A549 (cell line): Measurements from ENCODE around the gene SMU1. TPM values are rescaled to one million over a fixed set of nuclear protein-coding genes. Genes with fewer than 3 reads are reported as not detected.

Source experiments
- ATAC-seq, 2 experiments: fragments of 200-7000 bp in 1 of 2; fragments of >200 bp in 1 of 2; cut with Nextera tagmentation in 1 of 2; cut with Tn5 transposase in 1 of 2; 3 replicates each; pipeline versions ENCODE4 v1.8.0 to v1.9.1; 2018 to 2020; ENCODE audit warnings: mild to moderate bottlenecking in 1 of 2, moderate library complexity in 1 of 2
- CTCF ChIA-PET: fragments of 300-600 bp; sonication (Branson Sonifier 250); formaldehyde crosslinking; extraction: SDS; loops from one replicate; lab custom pipeline; 2021; ENCODE audit warnings: antibody characterized with exemption, inconsistent platforms; lab: Yijun Ruan, JAX
- POLR2A ChIA-PET: fragments of 350-600 bp; formaldehyde crosslinking; extraction: SDS; loops from one replicate; lab custom pipeline; 2021; ENCODE audit warnings: antibody characterized with exemption, inconsistent platforms; lab: Yijun Ruan, JAX
- DNase-seq, 2 experiments: peaks; one replicate each; pipeline versions ENCODE4 v3.0.0 to v3.0.0-alpha.2; 2011 to 2016; ENCODE audit warnings: low read depth in 1 of 2, low spot score in 1 of 2
- FAIRE-seq: peaks from 2 replicates; lab custom pipeline; 2011; peaks lifted over from hg19 to GRCh38; lab: Jason Lieb, UNC
- H3K27ac ChIP-seq, 2 experiments: fragments of >200 bp; sonication (Bioruptor Twin); formaldehyde crosslinking; 3 replicates each; pipeline ENCODE4 v1.5.1; 2016 to 2017
- H3K4me1 ChIP-seq: fragments of >200 bp; sonication (Bioruptor Twin); formaldehyde crosslinking; 3 replicates; pipeline ENCODE4 v1.6.1; 2016
- H3K4me2 ChIP-seq: fragments of >200 bp; sonication (Bioruptor Twin); formaldehyde crosslinking; 3 replicates; pipeline ENCODE4 v1.6.1; 2016
- H3K4me3 ChIP-seq: fragments of >200 bp; sonication (Bioruptor Twin); formaldehyde crosslinking; 3 replicates; pipeline ENCODE4 v1.5.1; 2016
- H3K9me3 ChIP-seq: fragments of >200 bp; sonication (Bioruptor Twin); formaldehyde crosslinking; 3 replicates; pipeline ENCODE4 v1.6.1; 2016
- BHLHE40 ChIP-seq: IDR thresholded peaks from 2 replicates; pipeline ENCODE4 v1.6.1; 2012; ENCODE audit warnings: low read depth, low read length, inconsistent platforms
- CEBPB ChIP-seq, 2 experiments: fragments of >200 bp in 1 of 2; sonication (Bioruptor Twin) in 1 of 2; formaldehyde crosslinking in 1 of 2; IDR thresholded peaks; 2 replicates each; pipeline ENCODE4 v1.6.1; 2012 to 2016
- CHD4 ChIP-seq: fragments of 200-600 bp; sonication (generic); IDR thresholded peaks from 2 replicates; pipeline ENCODE4 v1.6.1; 2016; ENCODE audit warnings: antibody characterized with exemption, mild to moderate bottlenecking, borderline replicate concordance
- EP300 ChIP-seq, 2 experiments: fragments of >200 bp; sonication (Bioruptor Twin); formaldehyde crosslinking; IDR thresholded peaks; 2 replicates in 1 of 2; 3 replicates in 1 of 2; pipeline ENCODE4 v1.6.1; 2016 to 2017
- FOSB ChIP-seq: fragments of 250-450 bp; sonication (Bioruptor Pico); IDR thresholded peaks from 2 replicates; pipeline ENCODE4 v1.5.0; 2020; ENCODE audit warnings: mild to moderate bottlenecking, moderate library complexity
- FOXS1 ChIP-seq: fragments of 250-450 bp; sonication (Bioruptor Pico); IDR thresholded peaks from 2 replicates; pipeline ENCODE4 v1.5.0; 2020; ENCODE audit warnings: mild to moderate bottlenecking, moderate library complexity
- HOXB5 ChIP-seq: fragments of 250-450 bp; sonication (Bioruptor Pico); IDR thresholded peaks from 2 replicates; pipeline ENCODE4 v1.5.0; 2020; ENCODE audit warnings: mild to moderate bottlenecking, moderate library complexity
- KDM5A ChIP-seq: fragments of 200-600 bp; sonication (generic); IDR thresholded peaks from 2 replicates; pipeline ENCODE4 v1.6.1; 2016; ENCODE audit warnings: antibody characterized with exemption, mild to moderate bottlenecking
- POLR2AphosphoS2 ChIP-seq: conservative IDR thresholded peaks from 2 replicates; pipeline ENCODE4 v1.6.1; 2012; ENCODE audit warnings: low read length, improper control_type of control experiment, inconsistent platforms
- RAD21 ChIP-seq, 2 experiments: fragments of >200 bp in 1 of 2; sonication (Bioruptor Twin) in 1 of 2; formaldehyde crosslinking in 1 of 2; IDR thresholded peaks in 1 of 2; conservative IDR thresholded peaks in 1 of 2; 2 replicates in 1 of 2; 3 replicates in 1 of 2; pipeline ENCODE4 v1.6.1; 2012 to 2018; ENCODE audit warnings: inconsistent platforms in 1 of 2
- TFCP2L1 ChIP-seq: fragments of 250-450 bp; sonication (Bioruptor Pico); IDR thresholded peaks from 2 replicates; pipeline ENCODE4 v1.5.0; 2021; ENCODE audit warnings: mild to moderate bottlenecking
- WGBS: methylation state at CpG from one replicate; pipeline ENCODE4 v1.1.6; 2017; ENCODE audit errors: missing lambda C conversion rate; 5-methylcytosine and 5-hydroxymethylcytosine counted together
- polyA plus RNA-seq, 4 experiments: library from polyadenylated mRNA; depleted of rRNA in 3 of 4; stranded (reverse); fragments of >200 nt; fragmentation: RNase III in 1 of 4; extraction: RNeasy Plus Mini Kit Qiagen cat#74134 plus additional on column Dnase treatment in 1 of 4; gene quantifications; 2 replicates in 3 of 4; 3 replicates in 1 of 4; pipeline ENCODE4 v1.2.3, GENCODE V29; 2011 to 2017
- TF ChIP-seq, protein P1 (sequence below): fragments of 150-350 bp; IDR thresholded peaks from 2 replicates; pipeline ENCODE4 v1.6.1; 2014; ENCODE audit warnings: low read depth, mild to moderate bottlenecking, low read length
- TF ChIP-seq, protein P2 (sequence below): IDR thresholded peaks from 2 replicates; pipeline ENCODE4 v1.6.1; 2012; ENCODE audit warnings: low read depth, borderline replicate concordance
- TF ChIP-seq, protein P3 (sequence below): fragments of 450-650 bp; IDR thresholded peaks from 2 replicates; pipeline ENCODE4 v1.6.1; 2014; ENCODE audit warnings: antibody characterized with exemption

Gene SMU1
- polyA plus RNA-seq, 2 of the 4 experiments (the other 2 are of a cell fraction), result 25.0 to 26.0 TPM

DNA sequence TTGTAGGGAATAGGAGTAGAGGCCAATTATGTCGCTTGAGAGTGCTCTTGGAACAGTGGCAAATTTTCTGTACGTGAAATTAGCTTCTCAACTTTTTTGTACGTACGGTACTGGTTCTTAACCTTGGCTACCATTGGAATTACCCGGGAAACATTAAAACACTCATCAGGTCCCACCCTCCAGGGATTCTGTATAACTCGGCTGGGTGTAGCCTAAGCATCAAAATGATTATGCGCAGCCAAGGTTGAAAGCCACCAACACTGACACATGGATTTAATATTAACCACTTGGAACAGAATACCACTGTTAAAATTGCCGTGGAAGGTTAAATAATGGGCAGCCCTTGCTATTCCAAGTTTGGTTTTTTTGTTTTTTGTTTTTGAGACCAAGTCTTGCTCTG is 34.0 kb downstream of the SMU1 start:
- Histone ChIP-seq H3K4me3 (no peak overlapping the region), H3K27ac (peak overlapping the region in 1 of 2 experiments; percentile 86; a peak in 3 of 6 replicates), H3K9me3 (no peaks in the 10 kb centered on the region), H3K4me1 (peaks cover 31% of the 10 kb centered on the region)
- CTCF ChIA-PET, result interaction anchor here (3.5 to 9.0 kb wide), 2 partner anchors 15 to 18 kb away, joined by 22 to 59 read pairs; partner anchors contain the start of gene DNAJA1
- peak in 1 of 2 experiments; percentile 3; a peak in 2 of 6 replicates for ATAC-seq
- DNase-seq, result no peak
- no peak for FAIRE-seq
- 56% methylated on average over 8 of the region's 8 CpGs for WGBS
- TF ChIP-seq EP300 (IDR thresholded peaks at IDR 0.05), result no peak
- TF ChIP-seq, protein P1, sequence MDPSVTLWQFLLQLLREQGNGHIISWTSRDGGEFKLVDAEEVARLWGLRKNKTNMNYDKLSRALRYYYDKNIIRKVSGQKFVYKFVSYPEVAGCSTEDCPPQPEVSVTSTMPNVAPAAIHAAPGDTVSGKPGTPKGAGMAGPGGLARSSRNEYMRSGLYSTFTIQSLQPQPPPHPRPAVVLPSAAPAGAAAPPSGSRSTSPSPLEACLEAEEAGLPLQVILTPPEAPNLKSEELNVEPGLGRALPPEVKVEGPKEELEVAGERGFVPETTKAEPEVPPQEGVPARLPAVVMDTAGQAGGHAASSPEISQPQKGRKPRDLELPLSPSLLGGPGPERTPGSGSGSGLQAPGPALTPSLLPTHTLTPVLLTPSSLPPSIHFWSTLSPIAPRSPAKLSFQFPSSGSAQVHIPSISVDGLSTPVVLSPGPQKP, result no peak
- TF ChIP-seq POLR2AphosphoS2, result 0 out of 2 replicates have a peak, but pooled peaks have one; percentile 33
- TF ChIP-seq, all 56 proteins: peak for 1
- POLR2A ChIA-PET, result interaction anchor here (3.6 kb wide), 1 partner anchor 17 kb away, joined by 58 read pairs; the partner anchor contains the start of gene DNAJA1
- peak overlapping the region; percentile 85 for H3K4me2 ChIP-seq

DNA sequence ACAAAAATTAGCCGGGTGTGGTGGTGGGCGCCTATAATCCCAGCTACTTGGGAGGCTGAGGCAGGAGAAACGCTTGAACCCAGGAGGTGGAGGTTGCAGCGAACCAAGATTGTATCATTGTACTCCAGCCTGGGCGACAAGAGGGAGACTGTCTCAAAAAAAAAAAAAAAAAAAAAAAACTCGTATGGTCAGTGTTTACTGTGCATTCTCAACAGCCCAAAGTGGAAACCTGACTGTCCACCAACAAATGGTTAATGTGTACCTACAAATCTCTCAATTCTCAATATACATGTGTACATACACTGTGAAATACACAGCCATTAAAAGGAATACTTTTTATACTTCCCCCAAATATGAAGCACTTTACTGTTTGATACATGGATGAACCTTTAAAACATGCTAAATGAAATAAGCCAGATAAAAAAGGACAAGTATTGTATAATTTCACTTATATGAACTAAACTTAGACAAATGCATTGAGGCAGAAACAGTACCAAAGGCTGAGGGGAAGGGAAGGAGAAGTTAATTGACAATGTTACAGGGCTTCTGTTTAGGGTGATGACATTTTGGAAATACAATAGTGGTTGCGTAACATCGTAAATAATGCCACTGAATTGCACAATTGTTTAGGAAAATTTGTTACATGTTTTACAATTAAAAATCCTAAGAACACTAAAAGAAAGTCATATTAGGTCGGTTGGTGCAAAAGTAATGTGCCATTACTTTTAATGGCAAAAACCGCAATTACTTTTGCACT is 34.9 kb downstream of the SMU1 start:
- Histone ChIP-seq H3K9me3 (no peaks in the 10 kb centered on the region), H3K4me2 (peak overlapping the region; percentile 85), H3K27ac (no peak overlapping the region), H3K4me1 (peaks cover 31% of the 10 kb centered on the region)
- DNase-seq (no peak), ATAC-seq (no peak), FAIRE-seq (no peak)
- WGBS, result 68% methylated on average over 10 of the region's 10 CpGs
- CTCF ChIA-PET, result interaction anchor here (9.0 kb wide), 1 partner anchor 14 kb away, joined by 59 read pairs; the partner anchor contains the start of gene DNAJA1
- TF ChIP-seq KDM5A (no peak), FOSB (0 out of 2 replicates have a peak, but pooled peaks have one; percentile 36), CHD4 (no peak), CEBPB (IDR thresholded peaks at IDR 0.05) (peak; percentile 95 to 98)
- TF ChIP-seq, protein P2, sequence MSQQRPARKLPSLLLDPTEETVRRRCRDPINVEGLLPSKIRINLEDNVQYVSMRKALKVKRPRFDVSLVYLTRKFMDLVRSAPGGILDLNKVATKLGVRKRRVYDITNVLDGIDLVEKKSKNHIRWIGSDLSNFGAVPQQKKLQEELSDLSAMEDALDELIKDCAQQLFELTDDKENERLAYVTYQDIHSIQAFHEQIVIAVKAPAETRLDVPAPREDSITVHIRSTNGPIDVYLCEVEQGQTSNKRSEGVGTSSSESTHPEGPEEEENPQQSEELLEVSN, result no peak
- TF ChIP-seq, all 56 proteins: peak for 2
- no peak overlapping the region for H3K4me3 ChIP-seq
- POLR2A ChIA-PET, result interaction anchor here (1.0 to 3.8 kb wide), 3 partner anchors 15 to 17 kb away, joined by 3 to 58 read pairs (median 26); partner anchors contain the start of gene DNAJA1

DNA sequence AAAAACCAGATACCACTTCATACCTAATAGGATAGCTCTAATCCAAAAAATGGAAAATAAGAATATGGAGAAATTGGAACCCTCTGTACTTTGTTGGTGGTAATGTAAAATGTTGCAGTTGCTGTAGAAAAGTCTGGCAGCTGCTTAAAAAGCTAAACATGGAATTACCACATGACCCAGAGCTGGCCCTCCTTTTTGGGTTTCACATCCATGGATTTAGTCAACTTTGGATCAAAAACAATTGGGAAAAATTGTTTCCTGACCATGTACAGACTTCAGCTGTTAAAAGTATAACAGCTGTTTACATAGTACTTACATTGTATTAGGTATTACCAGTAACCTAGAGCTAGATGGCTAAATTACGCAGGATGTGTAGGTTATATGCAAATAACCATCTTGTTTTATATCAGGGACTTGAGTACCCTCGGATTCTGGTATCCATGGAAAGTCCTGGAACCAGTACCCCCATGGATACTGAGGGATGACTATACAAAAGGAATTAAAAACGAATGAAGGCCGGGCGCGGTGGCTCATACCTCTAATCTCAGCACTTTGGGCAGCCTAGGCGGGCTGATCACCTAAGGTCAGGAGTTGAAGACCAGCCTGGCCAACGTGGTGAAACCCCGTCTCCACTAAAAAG is 35.6 kb downstream of the SMU1 start:
- FAIRE-seq (no peak), DNase-seq (no peak), ATAC-seq (no peak)
- peaks cover 31% of the 10 kb centered on the region for H3K4me1 ChIP-seq
- no peaks in the 10 kb centered on the region for H3K9me3 ChIP-seq
- no peak overlapping the region for H3K4me3 ChIP-seq
- 0 out of 2 replicates have a peak, but pooled peaks have one; percentile 48 for TF ChIP-seq FOSB
- no peak for TF ChIP-seq BHLHE40
- no peak for TF ChIP-seq POLR2AphosphoS2
- no peak for TF ChIP-seq KDM5A
- TF ChIP-seq, protein P3, sequence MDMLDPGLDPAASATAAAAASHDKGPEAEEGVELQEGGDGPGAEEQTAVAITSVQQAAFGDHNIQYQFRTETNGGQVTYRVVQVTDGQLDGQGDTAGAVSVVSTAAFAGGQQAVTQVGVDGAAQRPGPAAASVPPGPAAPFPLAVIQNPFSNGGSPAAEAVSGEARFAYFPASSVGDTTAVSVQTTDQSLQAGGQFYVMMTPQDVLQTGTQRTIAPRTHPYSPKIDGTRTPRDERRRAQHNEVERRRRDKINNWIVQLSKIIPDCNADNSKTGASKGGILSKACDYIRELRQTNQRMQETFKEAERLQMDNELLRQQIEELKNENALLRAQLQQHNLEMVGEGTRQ, result no peak
- TF ChIP-seq RAD21 (conservative IDR thresholded peaks at IDR 0.05 in 1 of 2, IDR thresholded peaks at IDR 0.05 in 1 of 2), result no peak
- TF ChIP-seq HOXB5 (CRISPR knock-in tag), result no peak
- no peak for TF ChIP-seq FOXS1
- 0 out of 2 replicates have a peak, but pooled peaks have one; percentile 19 for TF ChIP-seq TFCP2L1
- TF ChIP-seq, all 56 proteins: peak for 2
- Histone ChIP-seq H3K27ac (no peak overlapping the region), H3K4me2 (no peak overlapping the region)
- WGBS, result 86% methylated on average over 9 of the region's 9 CpGs
- ChIA-PET POLR2A (interaction anchor here (0.7 to 3.8 kb wide), 3 partner anchors 14 to 20 kb away, joined by 3 to 26 read pairs (median 3); partner anchors contain the start of gene DNAJA1), CTCF (interaction anchor here (0.6 to 9.0 kb wide), 2 partner anchors 14 to 167 kb away, joined by 3 to 59 read pairs; partner anchors contain the start of gene DNAJA1)
